Stimulated activated CD8-positive, alpha-beta memory T cell treated with anti-CD3 and anti-CD28 coated beads, Interleukin-7, amount 100 ng/mL, for 24 hours (primary cell): Measurements from ENCODE around the gene HMHB1.

ENCODE experiments used
- DNase-seq: peaks from one replicate; pipeline ENCODE4 v3.0.0-alpha.2; 2020; ENCODE audit warnings: low read depth

The HMHB1 gene

GRCh38 chr5:143812085-143812705 is at the start of gene HMHB1:
Gene HMHB1, plus strand, starts transcription at chr5:143812161.
- no peak for DNase-seq

GRCh38 chr5:143762636-143763220 is 49.2 kb upstream of the HMHB1 start:
- no peak for DNase-seq

- DNase-seq, result no peak
These were observed 44.8 kb upstream of the HMHB1 start for GRCh38 chr5:143767162-143767561.

GRCh38 chr5:143769026-143769786 is 42.8 kb upstream of the HMHB1 start:
- no peak for DNase-seq

- no peak for DNase-seq
These were observed 41.5 kb upstream of the HMHB1 start for GRCh38 chr5:143770450-143770849.

GRCh38 chr5:143771189-143771588 is 40.8 kb upstream of the HMHB1 start:
- DNase-seq, result no peak

GRCh38 chr5:143771602-143772001 is 40.4 kb upstream of the HMHB1 start:
- no peak for DNase-seq

- DNase-seq, result no peak
These were observed 39.3 kb upstream of the HMHB1 start for GRCh38 chr5:143772621-143773020.

- DNase-seq, result no peak
These were observed 36.7 kb upstream of the HMHB1 start for GRCh38 chr5:143775258-143775657.

- no peak for DNase-seq
These were observed 35.0 kb upstream of the HMHB1 start for GRCh38 chr5:143776951-143777350.

- no peak for DNase-seq
These were observed 32.5 kb upstream of the HMHB1 start for GRCh38 chr5:143779506-143779905.

GRCh38 chr5:143781993-143782520 is 29.9 kb upstream of the HMHB1 start:
- no peak for DNase-seq

GRCh38 chr5:143782588-143783386 is 29.2 kb upstream of the HMHB1 start:
- no peak for DNase-seq

- DNase-seq, result no peak
These were observed 23.6 kb upstream of the HMHB1 start for GRCh38 chr5:143788401-143788800.

- no peak for DNase-seq
These were observed 21.4 kb upstream of the HMHB1 start for GRCh38 chr5:143790457-143791112.

GRCh38 chr5:143791848-143792731 is 19.9 kb upstream of the HMHB1 start:
- no peak for DNase-seq

- no peak for DNase-seq
These were observed 18.7 kb upstream of the HMHB1 start for GRCh38 chr5:143793249-143793648.

- no peak for DNase-seq
These were observed 15.8 kb upstream of the HMHB1 start for GRCh38 chr5:143796125-143796524.

GRCh38 chr5:143796753-143797152 is 15.2 kb upstream of the HMHB1 start:
- DNase-seq, result no peak

GRCh38 chr5:143800715-143801114 is 11.2 kb upstream of the HMHB1 start:
- DNase-seq, result no peak
